GM12875 (cell line): ENCODE data around the gene ALB.
"Not testable (repeated sequence)": the region's sequence is repeated elsewhere in the genome, so short reads cannot be mapped to it uniquely, and the experiment has no call there.

Experiments
- H3K4me3 ChIP-seq: one replicate; pipeline ENCODE4 v1.5.1; 2011; ENCODE audit warnings: low read depth, low read length, control low read depth
- TF ChIP-seq, protein P1 (sequence below): IDR thresholded peaks from 2 replicates; pipeline ENCODE4 v1.5.1; 2011; ENCODE audit warnings: low read depth, mild to moderate bottlenecking, control low read depth, inconsistent platforms, low read length, moderate library complexity, borderline replicate concordance; ENCODE audit not compliant: insufficient read depth

Gene ALB

GRCh38 chr4:73404042-73404441, at the start of gene ALB:
TSS of gene ALB (plus strand) at chr4:73404287. CDS start at chr4:73404328, 41 bp downstream.
- H3K4me3 ChIP-seq: no peak within 1 kb of the TSS
- TF ChIP-seq, protein P1, sequence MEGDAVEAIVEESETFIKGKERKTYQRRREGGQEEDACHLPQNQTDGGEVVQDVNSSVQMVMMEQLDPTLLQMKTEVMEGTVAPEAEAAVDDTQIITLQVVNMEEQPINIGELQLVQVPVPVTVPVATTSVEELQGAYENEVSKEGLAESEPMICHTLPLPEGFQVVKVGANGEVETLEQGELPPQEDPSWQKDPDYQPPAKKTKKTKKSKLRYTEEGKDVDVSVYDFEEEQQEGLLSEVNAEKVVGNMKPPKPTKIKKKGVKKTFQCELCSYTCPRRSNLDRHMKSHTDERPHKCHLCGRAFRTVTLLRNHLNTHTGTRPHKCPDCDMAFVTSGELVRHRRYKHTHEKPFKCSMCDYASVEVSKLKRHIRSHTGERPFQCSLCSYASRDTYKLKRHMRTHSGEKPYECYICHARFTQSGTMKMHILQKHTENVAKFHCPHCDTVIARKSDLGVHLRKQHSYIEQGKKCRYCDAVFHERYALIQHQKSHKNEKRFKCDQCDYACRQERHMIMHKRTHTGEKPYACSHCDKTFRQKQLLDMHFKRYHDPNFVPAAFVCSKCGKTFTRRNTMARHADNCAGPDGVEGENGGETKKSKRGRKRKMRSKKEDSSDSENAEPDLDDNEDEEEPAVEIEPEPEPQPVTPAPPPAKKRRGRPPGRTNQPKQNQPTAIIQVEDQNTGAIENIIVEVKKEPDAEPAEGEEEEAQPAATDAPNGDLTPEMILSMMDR: no peak

DNA sequence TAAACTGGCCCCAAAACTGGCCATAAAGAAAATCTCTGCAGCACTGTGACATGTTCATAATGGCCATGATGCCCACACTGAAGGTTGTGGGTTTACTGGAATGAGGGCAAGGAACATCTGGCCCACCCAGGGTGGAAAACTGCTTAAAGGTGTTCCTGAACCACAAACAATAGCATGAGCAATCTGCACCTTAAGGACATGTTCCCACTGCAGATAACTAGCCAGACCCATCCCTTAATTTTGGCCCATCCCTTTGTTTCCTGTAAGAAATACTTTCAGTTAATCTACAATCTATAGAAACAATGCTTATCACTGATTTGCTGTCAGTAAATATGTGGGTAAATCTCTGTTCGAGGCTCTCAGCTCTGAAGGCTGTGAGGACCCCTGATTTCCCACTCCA, 46.9 kb upstream of the ALB start:
- not testable (repeated sequence) for H3K4me3 ChIP-seq

GRCh38 chr4:73369506-73370199, 34.4 kb upstream of the ALB start:
- not testable (repeated sequence) for H3K4me3 ChIP-seq

- H3K4me3 ChIP-seq: no peak overlapping the region
- TF ChIP-seq, protein P1: no peak
Observed at GRCh38 chr4:73375328-73375741, 28.8 kb upstream of the ALB start.

GRCh38 chr4:73376251-73376650, 27.8 kb upstream of the ALB start:
- TF ChIP-seq, protein P1: no peak
- no peak overlapping the region for H3K4me3 ChIP-seq

- TF ChIP-seq, protein P1: no peak
Observed at GRCh38 chr4:73376976-73377375, 27.1 kb upstream of the ALB start.

DNA sequence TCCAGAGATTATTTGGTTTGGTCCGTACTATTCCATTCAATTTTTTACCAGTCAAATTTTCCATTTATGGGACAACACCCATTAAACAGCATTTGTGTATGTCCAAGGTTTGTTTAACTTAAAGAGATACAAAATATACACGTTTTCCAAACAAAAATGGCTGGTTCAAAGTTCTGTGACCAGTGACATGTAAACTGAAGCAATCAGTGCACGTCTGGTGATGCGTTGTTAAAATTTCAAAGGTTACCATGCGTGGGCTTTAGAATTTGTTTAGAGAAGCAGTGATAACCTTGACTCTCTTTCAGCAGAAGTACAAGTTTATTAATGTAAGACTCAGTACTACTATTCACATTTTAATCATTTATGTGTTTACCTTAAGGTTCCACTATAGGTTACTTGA, 25.2 kb upstream of the ALB start:
- H3K4me3 ChIP-seq: no peak overlapping the region
- TF ChIP-seq, protein P1: no peak

More at GRCh38 chr4:73376976-73377375, 27.1 kb upstream of the ALB start:
- H3K4me3 ChIP-seq: no peak overlapping the region

DNA sequence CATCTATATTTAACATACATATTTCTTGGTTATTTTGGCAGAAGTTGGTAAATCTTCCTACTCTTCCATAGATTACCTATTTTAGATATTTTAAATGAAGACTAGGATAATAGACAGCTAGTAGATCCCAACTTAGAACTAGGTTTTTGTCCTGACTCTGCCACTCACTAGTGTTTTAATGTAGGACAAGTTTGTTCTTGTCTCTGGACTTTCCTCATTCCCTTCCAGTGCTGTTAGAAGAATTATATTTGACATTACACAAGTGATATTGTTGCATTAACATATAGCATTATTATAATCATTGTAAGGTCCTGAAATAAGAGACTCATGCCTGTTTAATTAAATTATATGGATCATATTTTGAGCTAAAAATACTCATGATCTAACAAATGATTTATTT, 24.1 kb upstream of the ALB start:
- TF ChIP-seq, protein P1: no peak
- no peak overlapping the region for H3K4me3 ChIP-seq
